A673 (cell line): ENCODE results near the gene DERL2. TPM values are rescaled to one million over a fixed set of nuclear protein-coding genes. Genes with fewer than 3 reads are reported as not detected.

Experiments used
- Bru-seq: library from RNA; stranded (reverse); fragments of 400-500 nt; gene quantifications from one replicate; lab custom pipeline; 2021; lab: Mats Ljungman, UMichigan
- BruChase-seq, 2 experiments: library from RNA; stranded (reverse); fragments of 400-500 nt; gene quantifications; one replicate each; lab custom pipeline; 2021; lab: Mats Ljungman, UMichigan
- BruUV-seq: library from RNA; stranded (reverse); fragments of 400-500 nt; replicated peaks from 2 replicates; lab custom pipeline; 2021; lab: Mats Ljungman, UMichigan
- CTCF ChIA-PET: fragments of 300-600 bp; sonication (Branson Sonifier 250); formaldehyde crosslinking; loops from one replicate; lab custom pipeline; 2022; ENCODE audit warnings: antibody characterized with exemption; lab: Charles Lee
- POLR2A ChIA-PET: fragments of 300-600 bp; sonication (Branson Sonifier 250); formaldehyde crosslinking; loops from one replicate; lab custom pipeline; 2022; ENCODE audit warnings: antibody characterized with exemption; ENCODE audit not compliant: low non-redundant PET; lab: Charles Lee
- DNase-seq: peaks from one replicate; pipeline ENCODE4 v3.0.0-alpha.2; 2015; ENCODE audit warnings: low spot score
- H3K27ac ChIP-seq: fragments of 200-600 bp; sonication (generic); 2 replicates; pipeline ENCODE4 v1.5.1; 2016; ENCODE audit warnings: mixed run types, low read depth, mild to moderate bottlenecking, mixed read lengths, antibody characterized with exemption, low read length; ENCODE audit not compliant: poor library complexity, severe bottlenecking
- H3K27me3 ChIP-seq: fragments of 200-600 bp; sonication (generic); replicated peaks from 2 replicates; pipeline ENCODE4 v1.6.1; 2017; ENCODE audit warnings: mixed run types, low read depth, mild to moderate bottlenecking, mixed read lengths, antibody characterized with exemption, low read length; ENCODE audit not compliant: insufficient read depth, poor library complexity
- H3K36me3 ChIP-seq: fragments of 200-600 bp; sonication (generic); 2 replicates; pipeline ENCODE4 v1.6.1; 2016; ENCODE audit warnings: mixed run types, mild to moderate bottlenecking, mixed read lengths, antibody characterized with exemption, low read length; ENCODE audit not compliant: insufficient read depth, poor library complexity, severe bottlenecking
- H3K4me1 ChIP-seq: fragments of 200-600 bp; sonication (generic); 2 replicates; pipeline ENCODE4 v1.6.1; 2017; ENCODE audit warnings: mixed run types, mild to moderate bottlenecking, mixed read lengths, antibody characterized with exemption, low read length; ENCODE audit not compliant: insufficient read depth, poor library complexity, severe bottlenecking
- H3K4me3 ChIP-seq: fragments of 200-600 bp; sonication (generic); 2 replicates; pipeline ENCODE4 v1.5.1; 2016; ENCODE audit warnings: low read depth, mixed run types, mild to moderate bottlenecking, mixed read lengths, low read length; ENCODE audit not compliant: poor library complexity, severe bottlenecking
- H3K9me3 ChIP-seq: fragments of 200-600 bp; sonication (generic); 2 replicates; pipeline ENCODE4 v1.6.1; 2016; ENCODE audit warnings: mixed run types, low read depth, mild to moderate bottlenecking, mixed read lengths, antibody characterized with exemption, low read length; ENCODE audit not compliant: poor library complexity, severe bottlenecking
- CTCF ChIP-seq: fragments of 300-800, 200-600 bp; sonication (generic); conservative IDR thresholded peaks from 2 replicates; pipeline ENCODE4 v1.5.1; 2017; ENCODE audit warnings: low read depth, mild to moderate bottlenecking, antibody characterized with exemption, low read length, moderate library complexity, mixed read lengths
- EZH2 ChIP-seq: fragments of 200-600 bp; sonication (generic); IDR thresholded peaks from 2 replicates; pipeline ENCODE4 v1.6.1; 2017; ENCODE audit warnings: borderline replicate concordance, low read depth, mild to moderate bottlenecking, mixed read lengths, antibody characterized with exemption, low read length; ENCODE audit not compliant: poor library complexity, severe bottlenecking
- intact Hi-C: fragments of 100-400 bp; cut with micrococcal nuclease; formaldehyde crosslinking; loops from one replicate; pipeline ENCODE4 v1.10.0; 2022; ENCODE audit not compliant: unreplicated experiment
- long read RNA-seq: library from polyadenylated mRNA; stranded (forward); transcript quantifications from one replicate; pipeline ENCODE4 v2.0.0, GENCODE V29; 2022
- total RNA-seq: library from RNA; stranded (reverse); gene quantifications from 2 replicates; pipeline ENCODE4 v1.2.3, GENCODE V29; 2021

Gene DERL2
- total RNA-seq (92.4 and 97.0 TPM in 2 replicates), Bru-seq, nascent RNA (percentile 92 among the genes with signal in this experiment), BruChase-seq, experiment 1, labeled RNA remaining after a 2-hour chase (percentile 93 among the genes with signal in this experiment), BruChase-seq, experiment 2, labeled RNA remaining after a 6-hour chase (percentile 89 among the genes with signal in this experiment)
- long read RNA-seq, full-length matches to known transcripts: 151 of 206 reads
- long read RNA-seq, partial matches to known transcripts: 0 of 206 reads
- long read RNA-seq, other reads (novel, unspliced or antisense): 55 of 206 reads

GRCh38 chr17:5485270-5486205 is at the start of gene DERL2:
Gene DERL2 (minus strand): TSS chr17:5486178. CDS start chr17:5486161, 17 bp downstream.
- Histone ChIP-seq H3K36me3 (peaks cover 58% of the 10 kb centered on the region), H3K9me3 (no peaks in the 10 kb centered on the region), H3K27me3 (no peaks in the 10 kb centered on the region), H3K4me3 (peak within 1 kb of the TSS; percentile 80), H3K4me1 (peaks cover 14% of the 10 kb centered on the region), H3K27ac (peak within 1 kb of the TSS; percentile 99)
- ChIA-PET POLR2A (interaction anchor here (0.5 to 0.7 kb wide), 3 partner anchors 10 to 110 kb away, joined by 3 to 17 read pairs (median 4); no protein-coding TSS in a partner anchor), CTCF (no interaction called here)
- peak; percentile 60 for DNase-seq
- BruUV-seq: TSS peak; percentile 57
- intact Hi-C loops: loop anchor here (1.0 kb wide), 1 partner anchor 16 kb away; no protein-coding TSS in a partner anchor
- TF ChIP-seq CTCF (no peak), EZH2 (no peak)

GRCh38 chr17:5535436-5535835 is 49.5 kb upstream of the DERL2 start:
- Histone ChIP-seq H3K27me3 (no peaks in the 10 kb centered on the region), H3K4me3 (no peak overlapping the region), H3K36me3 (no peaks in the 10 kb centered on the region), H3K4me1 (no peaks in the 10 kb centered on the region), H3K9me3 (no peaks in the 10 kb centered on the region), H3K27ac (no peak overlapping the region)
- no peak for TF ChIP-seq EZH2
- no peak for TF ChIP-seq CTCF
- BruUV-seq: no TSS peak
- no peak for DNase-seq
- intact Hi-C loops: no loop called here
- ChIA-PET CTCF (no interaction called here), POLR2A (no interaction called here)

- Histone ChIP-seq H3K4me1 (no peaks in the 10 kb centered on the region), H3K27me3 (no peaks in the 10 kb centered on the region), H3K36me3 (no peaks in the 10 kb centered on the region), H3K9me3 (no peaks in the 10 kb centered on the region), H3K27ac (no peak overlapping the region), H3K4me3 (no peak overlapping the region)
- POLR2A ChIA-PET: no interaction called here
- CTCF ChIA-PET: no interaction called here
- no peak for DNase-seq
- no peak for TF ChIP-seq CTCF
- TF ChIP-seq EZH2: no peak
- no TSS peak for BruUV-seq
- intact Hi-C loops: no loop called here
Observed at GRCh38 chr17:5533486-5534315, 47.7 kb upstream of the DERL2 start.
